Measurements from ENCODE around the gene CPLX3.

Gene CPLX3

GRCh38 chr15:74822233-74822632, 4.2 kb upstream of the CPLX3 start:
- TF ChIP-seq, protein P1, sequence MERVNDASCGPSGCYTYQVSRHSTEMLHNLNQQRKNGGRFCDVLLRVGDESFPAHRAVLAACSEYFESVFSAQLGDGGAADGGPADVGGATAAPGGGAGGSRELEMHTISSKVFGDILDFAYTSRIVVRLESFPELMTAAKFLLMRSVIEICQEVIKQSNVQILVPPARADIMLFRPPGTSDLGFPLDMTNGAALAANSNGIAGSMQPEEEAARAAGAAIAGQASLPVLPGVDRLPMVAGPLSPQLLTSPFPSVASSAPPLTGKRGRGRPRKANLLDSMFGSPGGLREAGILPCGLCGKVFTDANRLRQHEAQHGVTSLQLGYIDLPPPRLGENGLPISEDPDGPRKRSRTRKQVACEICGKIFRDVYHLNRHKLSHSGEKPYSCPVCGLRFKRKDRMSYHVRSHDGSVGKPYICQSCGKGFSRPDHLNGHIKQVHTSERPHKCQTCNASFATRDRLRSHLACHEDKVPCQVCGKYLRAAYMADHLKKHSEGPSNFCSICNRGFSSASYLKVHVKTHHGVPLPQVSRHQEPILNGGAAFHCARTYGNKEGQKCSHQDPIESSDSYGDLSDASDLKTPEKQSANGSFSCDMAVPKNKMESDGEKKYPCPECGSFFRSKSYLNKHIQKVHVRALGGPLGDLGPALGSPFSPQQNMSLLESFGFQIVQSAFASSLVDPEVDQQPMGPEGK (CRISPR knock-in tag; IDR thresholded peaks at IDR 0.05; ENCODE audit: borderline replicate concordance), result no peak
- no peak for ATAC-seq

DNA sequence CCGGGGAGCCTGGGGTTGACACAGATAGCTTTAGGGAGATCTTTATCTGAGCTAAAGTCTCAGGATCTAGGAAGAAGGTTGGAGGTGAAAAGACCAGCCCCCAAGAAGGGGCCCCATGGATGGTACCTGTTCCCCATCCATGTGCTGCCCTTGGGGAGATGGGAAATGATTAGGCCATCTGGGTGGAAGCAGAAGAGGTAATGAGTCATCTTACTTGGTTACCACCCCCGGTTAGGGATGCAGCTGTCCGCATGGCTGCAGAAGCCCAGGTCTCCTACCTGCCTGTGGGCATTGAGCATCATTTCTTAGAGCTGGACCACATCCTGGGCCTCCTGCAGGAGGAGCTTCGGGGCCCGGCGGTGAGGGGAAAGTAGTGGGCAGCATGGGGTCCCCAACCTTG, 3.1 kb upstream of the CPLX3 start:
- no peak for ATAC-seq
- TF ChIP-seq RARB (CRISPR knock-in tag; IDR thresholded peaks at IDR 0.05), result no peak
- no peak for TF ChIP-seq SNAI2 (CRISPR knock-in tag; IDR thresholded peaks at IDR 0.05)
- TF ChIP-seq PPARA (CRISPR knock-in tag; IDR thresholded peaks at IDR 0.05; ENCODE audit: borderline replicate concordance), result no peak
- no peak for TF ChIP-seq ESRRG (CRISPR knock-in tag; IDR thresholded peaks at IDR 0.05)
- no peak for TF ChIP-seq ISL1 (CRISPR knock-in tag; IDR thresholded peaks at IDR 0.05)
- TF ChIP-seq, protein P1 (CRISPR knock-in tag; IDR thresholded peaks at IDR 0.05; ENCODE audit: borderline replicate concordance), result no peak
- TF ChIP-seq TSHZ2 (CRISPR knock-in tag; IDR thresholded peaks at IDR 0.05), result no peak
- no peak for TF ChIP-seq TCF4 (CRISPR knock-in tag; IDR thresholded peaks at IDR 0.05; ENCODE audit: borderline replicate concordance)
- no peak for TF ChIP-seq ZNF565 (CRISPR knock-in tag; conservative IDR thresholded peaks at IDR 0.05; ENCODE audit: low read depth)
- TF ChIP-seq ARNTL (CRISPR knock-in tag; IDR thresholded peaks at IDR 0.05; ENCODE audit: borderline replicate concordance, low read depth), result no peak
- TF ChIP-seq BACH2 (CRISPR knock-in tag; IDR thresholded peaks at IDR 0.05; ENCODE audit: borderline replicate concordance), result no peak
- no peak for TF ChIP-seq ZNF70 (CRISPR knock-in tag; IDR thresholded peaks at IDR 0.05)
- TF ChIP-seq ZFP30 (CRISPR knock-in tag; IDR thresholded peaks at IDR 0.05), result no peak
- no peak for TF ChIP-seq TOX (CRISPR knock-in tag; IDR thresholded peaks at IDR 0.05; ENCODE audit: borderline replicate concordance)
- no peak for TF ChIP-seq OSR1 (CRISPR knock-in tag; IDR thresholded peaks at IDR 0.05)
- TF ChIP-seq GLIS3 (CRISPR knock-in tag; IDR thresholded peaks at IDR 0.05), result no peak
- no peak for TF ChIP-seq ZNF8 (CRISPR knock-in tag; IDR thresholded peaks at IDR 0.05)
- TF ChIP-seq CREB5 (CRISPR knock-in tag; IDR thresholded peaks at IDR 0.05; ENCODE audit: low read depth), result no peak

GRCh38 chr15:74824976-74825375, 1.5 kb upstream of the CPLX3 start:
- peak; percentile 19; the same call in 1 of the 3 replicates for ATAC-seq
- TF ChIP-seq, protein P2, sequence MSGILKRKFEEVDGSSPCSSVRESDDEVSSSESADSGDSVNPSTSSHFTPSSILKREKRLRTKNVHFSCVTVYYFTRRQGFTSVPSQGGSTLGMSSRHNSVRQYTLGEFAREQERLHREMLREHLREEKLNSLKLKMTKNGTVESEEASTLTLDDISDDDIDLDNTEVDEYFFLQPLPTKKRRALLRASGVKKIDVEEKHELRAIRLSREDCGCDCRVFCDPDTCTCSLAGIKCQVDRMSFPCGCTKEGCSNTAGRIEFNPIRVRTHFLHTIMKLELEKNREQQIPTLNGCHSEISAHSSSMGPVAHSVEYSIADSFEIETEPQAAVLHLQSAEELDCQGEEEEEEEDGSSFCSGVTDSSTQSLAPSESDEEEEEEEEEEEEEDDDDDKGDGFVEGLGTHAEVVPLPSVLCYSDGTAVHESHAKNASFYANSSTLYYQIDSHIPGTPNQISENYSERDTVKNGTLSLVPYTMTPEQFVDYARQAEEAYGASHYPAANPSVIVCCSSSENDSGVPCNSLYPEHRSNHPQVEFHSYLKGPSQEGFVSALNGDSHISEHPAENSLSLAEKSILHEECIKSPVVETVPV (CRISPR knock-in tag; IDR thresholded peaks at IDR 0.05), result no peak
- no peak for TF ChIP-seq PPARA (CRISPR knock-in tag; IDR thresholded peaks at IDR 0.05; ENCODE audit: borderline replicate concordance)
- no peak for TF ChIP-seq ZNF70 (CRISPR knock-in tag; IDR thresholded peaks at IDR 0.05)
- TF ChIP-seq TOX (CRISPR knock-in tag; IDR thresholded peaks at IDR 0.05; ENCODE audit: borderline replicate concordance), result no peak
- TF ChIP-seq GLIS3 (CRISPR knock-in tag; IDR thresholded peaks at IDR 0.05), result no peak
- TF ChIP-seq, protein P1 (CRISPR knock-in tag; IDR thresholded peaks at IDR 0.05; ENCODE audit: borderline replicate concordance), result no peak
- no peak for TF ChIP-seq ZFP3 (CRISPR knock-in tag; IDR thresholded peaks at IDR 0.05)
- no peak for TF ChIP-seq ISL1 (CRISPR knock-in tag; IDR thresholded peaks at IDR 0.05)
- no peak for TF ChIP-seq ZC3H10 (CRISPR knock-in tag; IDR thresholded peaks at IDR 0.05)
- no peak for TF ChIP-seq OSR1 (CRISPR knock-in tag; IDR thresholded peaks at IDR 0.05)
- TF ChIP-seq RARB (CRISPR knock-in tag; IDR thresholded peaks at IDR 0.05), result no peak
- TF ChIP-seq CREB5 (CRISPR knock-in tag; IDR thresholded peaks at IDR 0.05; ENCODE audit: low read depth), result no peak
- TF ChIP-seq BACH2 (CRISPR knock-in tag; IDR thresholded peaks at IDR 0.05; ENCODE audit: borderline replicate concordance), result no peak
- no peak for TF ChIP-seq CSDC2 (CRISPR knock-in tag; IDR thresholded peaks at IDR 0.05)
- TF ChIP-seq ZNF565 (CRISPR knock-in tag; conservative IDR thresholded peaks at IDR 0.05; ENCODE audit: low read depth), result no peak
- no peak for TF ChIP-seq ARNTL (CRISPR knock-in tag; IDR thresholded peaks at IDR 0.05; ENCODE audit: borderline replicate concordance, low read depth)
- no peak for TF ChIP-seq ESRRG (CRISPR knock-in tag; IDR thresholded peaks at IDR 0.05)
- no peak for TF ChIP-seq ZFP30 (CRISPR knock-in tag; IDR thresholded peaks at IDR 0.05)
- TF ChIP-seq ZNF8 (CRISPR knock-in tag; IDR thresholded peaks at IDR 0.05), result no peak
- no peak for TF ChIP-seq TCF4 (CRISPR knock-in tag; IDR thresholded peaks at IDR 0.05; ENCODE audit: borderline replicate concordance)
